ENCODE data around the gene KCTD17. TPM values are rescaled to one million over a fixed set of nuclear protein-coding genes. Genes with fewer than 3 reads are reported as not detected.

Gene KCTD17
- total RNA-seq, 6 experiments from 2014 or later: 39.8 to 46.4 (median 43.3) TPM

DNA sequence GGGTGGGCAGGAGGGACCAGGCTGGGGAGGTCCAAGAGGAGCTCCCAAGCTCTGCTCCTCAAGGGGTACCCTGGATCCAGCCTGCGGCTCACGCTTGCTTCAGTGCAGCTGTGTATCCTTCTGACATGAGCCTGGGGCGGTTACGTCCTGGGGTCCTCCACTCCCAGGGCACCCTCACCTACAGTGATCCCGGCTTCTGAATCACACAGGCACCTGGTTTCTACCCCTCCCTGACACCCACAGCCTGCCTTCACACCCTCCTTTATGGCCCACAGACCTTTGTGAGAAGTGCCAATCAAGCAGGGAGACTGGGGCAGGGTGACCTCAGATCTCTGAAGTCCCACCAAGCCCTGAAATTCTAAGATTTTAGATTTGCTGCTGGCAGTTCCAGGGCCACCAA, 30.5 kb upstream of the KCTD17 start:
- H3K36me3 Mint-ChIP-seq (ENCODE audit: low read depth): peaks cover 10% of the 10 kb centered on the region; the same call in 1 of the 2 replicates
- TF ChIP-seq, protein P1, sequence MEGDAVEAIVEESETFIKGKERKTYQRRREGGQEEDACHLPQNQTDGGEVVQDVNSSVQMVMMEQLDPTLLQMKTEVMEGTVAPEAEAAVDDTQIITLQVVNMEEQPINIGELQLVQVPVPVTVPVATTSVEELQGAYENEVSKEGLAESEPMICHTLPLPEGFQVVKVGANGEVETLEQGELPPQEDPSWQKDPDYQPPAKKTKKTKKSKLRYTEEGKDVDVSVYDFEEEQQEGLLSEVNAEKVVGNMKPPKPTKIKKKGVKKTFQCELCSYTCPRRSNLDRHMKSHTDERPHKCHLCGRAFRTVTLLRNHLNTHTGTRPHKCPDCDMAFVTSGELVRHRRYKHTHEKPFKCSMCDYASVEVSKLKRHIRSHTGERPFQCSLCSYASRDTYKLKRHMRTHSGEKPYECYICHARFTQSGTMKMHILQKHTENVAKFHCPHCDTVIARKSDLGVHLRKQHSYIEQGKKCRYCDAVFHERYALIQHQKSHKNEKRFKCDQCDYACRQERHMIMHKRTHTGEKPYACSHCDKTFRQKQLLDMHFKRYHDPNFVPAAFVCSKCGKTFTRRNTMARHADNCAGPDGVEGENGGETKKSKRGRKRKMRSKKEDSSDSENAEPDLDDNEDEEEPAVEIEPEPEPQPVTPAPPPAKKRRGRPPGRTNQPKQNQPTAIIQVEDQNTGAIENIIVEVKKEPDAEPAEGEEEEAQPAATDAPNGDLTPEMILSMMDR (IDR thresholded peaks at IDR 0.05): no peak
- no peak for DNase-seq
- no peak overlapping the region; the same call in 1 of the 2 replicates for H3K4me3 Mint-ChIP-seq
- no peaks in the 10 kb centered on the region for H3K9me3 Mint-ChIP-seq
- peaks cover 11% of the 10 kb centered on the region for H3K4me1 Mint-ChIP-seq (ENCODE audit: low read depth)
- no peak overlapping the region for H3K27ac Mint-ChIP-seq
- peaks cover 3% of the 10 kb centered on the region; the same call in 1 of the 2 replicates for H3K27me3 Mint-ChIP-seq (ENCODE audit: insufficient read depth)

DNA sequence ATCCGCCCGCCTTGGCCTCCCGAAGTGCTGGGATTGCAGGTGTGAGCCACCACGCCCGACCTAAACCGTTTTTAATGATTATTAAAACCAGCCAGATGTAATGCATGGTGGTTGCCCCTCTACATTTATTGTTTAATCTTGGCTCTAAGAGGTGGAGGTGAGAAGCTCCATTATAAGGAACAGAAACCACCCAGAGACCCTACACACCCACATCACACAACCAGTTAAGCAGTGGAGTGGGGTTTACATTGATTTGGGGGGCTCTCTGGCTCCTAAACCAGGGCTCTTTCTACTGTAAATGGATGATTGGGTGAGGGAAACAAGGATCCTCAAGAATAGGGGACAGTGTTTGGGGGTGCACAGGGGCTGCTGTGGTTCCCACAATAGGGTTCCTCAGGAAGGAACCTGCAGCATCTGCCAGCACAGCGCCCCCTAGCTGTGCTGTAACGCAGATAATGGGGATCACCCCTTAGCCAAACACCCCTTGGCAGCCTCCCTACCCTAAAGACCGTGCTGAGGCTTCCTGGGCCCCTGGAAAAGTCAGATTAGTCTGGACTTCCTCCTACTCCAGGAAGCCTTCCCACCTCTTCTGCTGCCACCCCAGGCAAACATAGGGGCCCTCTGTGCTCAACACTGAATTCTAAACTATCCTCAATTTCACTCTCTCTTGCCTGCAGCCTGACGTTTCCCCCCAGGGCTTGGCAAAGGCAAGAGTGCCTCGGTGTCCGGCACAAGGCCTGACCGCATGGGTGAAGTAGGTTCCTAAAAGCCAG, 29.6 kb upstream of the KCTD17 start:
- Mint-ChIP-seq H3K27ac (no peak overlapping the region; the same call in 1 of the 2 replicates), H3K4me3 (0 out of 2 replicates have a peak overlapping the region, but pooled peaks have one; percentile 17), H3K4me1 (ENCODE audit: low read depth) (peaks cover 11% of the 10 kb centered on the region)

DNA sequence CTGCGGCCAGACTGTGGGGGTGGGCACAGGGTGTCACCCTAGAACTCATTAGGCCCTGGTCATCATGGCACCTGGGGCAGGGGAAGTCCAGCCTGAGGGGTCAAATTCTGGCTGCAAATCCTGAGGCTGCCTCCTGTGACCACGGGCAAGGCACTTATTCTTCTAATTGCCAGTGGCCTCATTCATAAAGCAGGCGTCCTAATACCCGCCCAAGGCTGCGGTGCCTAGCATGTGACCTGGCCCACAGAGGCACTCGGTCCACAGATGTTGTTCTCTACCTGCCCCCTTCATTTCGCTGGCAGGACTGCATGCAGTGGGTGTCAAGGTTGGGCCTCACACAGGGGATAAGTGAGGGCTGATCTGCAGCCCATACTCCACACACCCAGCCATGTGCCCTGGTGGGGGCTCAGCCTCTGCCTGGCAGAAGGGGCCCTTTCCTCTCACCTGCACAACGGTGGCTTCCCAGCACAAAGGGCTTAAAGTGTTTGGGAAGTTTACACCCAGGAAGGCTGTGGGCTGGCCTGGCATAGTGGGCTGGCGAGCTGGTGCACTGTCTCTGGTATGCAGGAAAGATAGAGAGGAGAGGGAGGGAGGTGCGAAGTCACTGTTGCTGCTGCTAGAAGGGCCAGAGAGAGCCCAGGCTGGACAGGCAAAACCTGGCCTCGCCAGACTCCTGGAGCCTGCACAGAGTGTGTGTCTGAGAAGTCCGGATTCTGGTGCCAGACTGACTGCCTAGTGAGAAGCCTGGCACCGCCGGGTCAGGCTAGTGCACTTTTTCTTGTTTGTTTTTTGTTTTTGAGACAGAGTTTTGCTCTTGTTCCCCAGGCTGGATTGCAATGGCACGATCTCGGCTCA, 28.8 kb upstream of the KCTD17 start:
- Mint-ChIP-seq H3K9me3 (no peaks in the 10 kb centered on the region), H3K27ac (no peak overlapping the region), H3K27me3 (ENCODE audit: insufficient read depth) (peaks cover 3% of the 10 kb centered on the region; the same call in 1 of the 2 replicates), H3K4me1 (ENCODE audit: low read depth) (peaks cover 11% of the 10 kb centered on the region), H3K4me3 (no peak overlapping the region), H3K36me3 (ENCODE audit: low read depth) (peaks cover 10% of the 10 kb centered on the region; the same call in 1 of the 2 replicates)
- DNase-seq: no peak
- TF ChIP-seq, protein P1 (IDR thresholded peaks at IDR 0.05): no peak

More for the DNA sequence above, 29.6 kb upstream of the KCTD17 start:
- Mint-ChIP-seq H3K27me3 (ENCODE audit: insufficient read depth) (peaks cover 3% of the 10 kb centered on the region; the same call in 1 of the 2 replicates), H3K9me3 (no peaks in the 10 kb centered on the region), H3K36me3 (ENCODE audit: low read depth) (peaks cover 10% of the 10 kb centered on the region; the same call in 1 of the 2 replicates)
- DNase-seq: peak; percentile 13
- TF ChIP-seq, protein P1 (IDR thresholded peaks at IDR 0.05): peak; percentile 93

DNA sequence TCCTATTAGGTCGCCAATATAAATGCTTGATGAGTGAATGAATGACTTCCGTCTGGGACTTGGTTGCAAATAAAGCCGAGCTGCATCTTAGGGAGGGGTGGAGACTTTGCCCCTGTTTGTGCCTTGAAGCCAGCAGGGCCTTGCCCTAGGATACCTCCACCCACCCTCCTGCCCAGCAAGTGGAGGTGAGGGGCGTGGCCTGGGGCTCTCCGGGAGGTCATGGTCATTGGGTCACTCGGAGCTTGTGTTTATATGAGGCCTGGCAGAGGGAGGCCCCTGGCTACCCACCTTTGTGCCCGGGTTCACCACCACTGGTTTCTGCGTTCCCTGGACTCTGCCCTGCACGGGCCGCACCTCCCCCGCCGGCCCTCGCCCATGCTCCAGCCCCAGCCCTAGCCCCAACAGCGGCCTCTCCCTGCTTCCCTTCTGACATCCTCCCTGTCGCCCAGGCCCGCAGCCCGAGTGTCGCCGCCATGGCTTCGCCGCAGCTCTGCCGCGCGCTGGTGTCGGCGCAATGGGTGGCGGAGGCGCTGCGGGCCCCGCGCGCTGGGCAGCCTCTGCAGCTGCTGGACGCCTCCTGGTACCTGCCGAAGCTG, 27.7 kb upstream of the KCTD17 start:
- no peak for DNase-seq

More for the DNA sequence above, 27.7 kb upstream of the KCTD17 start:
- no peak overlapping the region for H3K4me3 Mint-ChIP-seq
- no peak overlapping the region for H3K27ac Mint-ChIP-seq
- H3K4me1 Mint-ChIP-seq (ENCODE audit: low read depth): peaks cover 11% of the 10 kb centered on the region
- H3K27me3 Mint-ChIP-seq (ENCODE audit: insufficient read depth): peaks cover 3% of the 10 kb centered on the region; the same call in 1 of the 2 replicates
- no peaks in the 10 kb centered on the region for H3K9me3 Mint-ChIP-seq
- H3K36me3 Mint-ChIP-seq (ENCODE audit: low read depth): peaks cover 10% of the 10 kb centered on the region; the same call in 1 of the 2 replicates
- TF ChIP-seq, protein P1 (IDR thresholded peaks at IDR 0.05): no peak
